GM10266 (cell line): ENCODE data around the gene DOCK9.

Experiments
- DNase-seq: peaks from one replicate; pipeline ENCODE4 v3.0.0; 2012; ENCODE audit errors: extremely low spot score
- TF ChIP-seq, protein P1 (sequence below): IDR thresholded peaks from 2 replicates; pipeline ENCODE4 v1.5.1; 2012; ENCODE audit warnings: mild to moderate bottlenecking, low read depth; ENCODE audit not compliant: control insufficient read depth, insufficient read depth; ENCODE audit errors: missing control alignments

The DOCK9 gene

DNA sequence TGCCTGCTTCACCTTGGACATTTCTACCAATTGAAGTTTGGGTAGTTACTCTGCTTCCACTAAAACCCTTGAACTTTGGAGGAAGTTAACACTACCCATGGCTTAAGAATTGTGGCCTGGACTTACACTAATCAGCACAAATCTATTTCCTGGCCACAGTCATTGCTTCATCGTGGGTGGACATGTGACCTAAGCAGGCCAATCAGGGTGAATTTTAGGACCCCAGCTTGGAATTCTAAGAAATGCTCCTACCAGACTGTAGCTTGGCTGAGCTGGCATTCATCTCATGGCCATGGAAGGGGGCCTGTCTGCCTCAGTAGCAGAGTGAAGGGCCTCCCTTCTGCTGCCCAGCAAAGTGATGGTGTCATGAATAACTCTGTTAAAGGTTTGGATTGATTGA, 167.1 kb downstream of the DOCK9 start:
- DNase-seq: no peak
- TF ChIP-seq, protein P1, sequence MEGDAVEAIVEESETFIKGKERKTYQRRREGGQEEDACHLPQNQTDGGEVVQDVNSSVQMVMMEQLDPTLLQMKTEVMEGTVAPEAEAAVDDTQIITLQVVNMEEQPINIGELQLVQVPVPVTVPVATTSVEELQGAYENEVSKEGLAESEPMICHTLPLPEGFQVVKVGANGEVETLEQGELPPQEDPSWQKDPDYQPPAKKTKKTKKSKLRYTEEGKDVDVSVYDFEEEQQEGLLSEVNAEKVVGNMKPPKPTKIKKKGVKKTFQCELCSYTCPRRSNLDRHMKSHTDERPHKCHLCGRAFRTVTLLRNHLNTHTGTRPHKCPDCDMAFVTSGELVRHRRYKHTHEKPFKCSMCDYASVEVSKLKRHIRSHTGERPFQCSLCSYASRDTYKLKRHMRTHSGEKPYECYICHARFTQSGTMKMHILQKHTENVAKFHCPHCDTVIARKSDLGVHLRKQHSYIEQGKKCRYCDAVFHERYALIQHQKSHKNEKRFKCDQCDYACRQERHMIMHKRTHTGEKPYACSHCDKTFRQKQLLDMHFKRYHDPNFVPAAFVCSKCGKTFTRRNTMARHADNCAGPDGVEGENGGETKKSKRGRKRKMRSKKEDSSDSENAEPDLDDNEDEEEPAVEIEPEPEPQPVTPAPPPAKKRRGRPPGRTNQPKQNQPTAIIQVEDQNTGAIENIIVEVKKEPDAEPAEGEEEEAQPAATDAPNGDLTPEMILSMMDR: no peak

DNA sequence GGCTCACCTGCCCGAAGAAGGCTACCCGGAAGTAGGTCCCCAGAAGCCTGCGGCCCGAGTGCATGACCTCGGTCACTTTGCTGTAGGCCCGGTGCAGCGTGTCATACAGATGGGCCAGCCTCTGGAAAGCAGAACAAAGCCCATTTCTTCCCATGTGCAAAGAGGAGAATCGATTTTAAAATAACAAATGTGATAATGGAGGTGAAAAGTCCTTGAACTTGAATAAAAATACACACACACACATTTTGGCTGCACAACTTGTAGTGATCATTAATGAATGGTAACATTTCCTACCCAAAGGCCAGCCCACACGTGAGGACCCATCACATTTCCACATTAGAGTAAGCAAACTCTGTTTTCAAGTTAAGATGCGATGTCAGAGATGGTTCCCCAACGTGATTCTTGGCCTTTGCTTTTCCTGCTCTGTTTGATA, 168.5 kb downstream of the DOCK9 start:
- no peak for DNase-seq
- TF ChIP-seq, protein P1: no peak

DNA sequence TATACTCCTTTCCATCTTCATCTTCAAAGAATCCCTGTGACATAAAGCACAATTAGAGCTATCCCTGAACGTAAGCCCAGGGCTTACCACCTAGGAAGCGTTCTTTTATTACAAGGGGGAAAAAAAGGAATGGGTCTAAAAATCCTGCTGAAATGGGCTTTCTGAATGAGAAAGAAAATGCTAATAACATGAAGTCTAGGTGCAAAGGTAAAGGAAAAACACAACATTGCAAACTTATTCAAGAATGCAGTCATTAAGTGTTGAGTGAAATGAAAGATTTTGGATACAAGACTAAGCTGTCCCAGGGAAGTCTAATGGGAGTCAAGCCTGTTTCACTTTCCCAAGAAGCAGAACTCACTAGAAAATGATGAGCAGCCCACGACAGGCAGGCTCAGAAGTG, 170.1 kb downstream of the DOCK9 start:
- no peak for DNase-seq
- TF ChIP-seq, protein P1: no peak

DNA sequence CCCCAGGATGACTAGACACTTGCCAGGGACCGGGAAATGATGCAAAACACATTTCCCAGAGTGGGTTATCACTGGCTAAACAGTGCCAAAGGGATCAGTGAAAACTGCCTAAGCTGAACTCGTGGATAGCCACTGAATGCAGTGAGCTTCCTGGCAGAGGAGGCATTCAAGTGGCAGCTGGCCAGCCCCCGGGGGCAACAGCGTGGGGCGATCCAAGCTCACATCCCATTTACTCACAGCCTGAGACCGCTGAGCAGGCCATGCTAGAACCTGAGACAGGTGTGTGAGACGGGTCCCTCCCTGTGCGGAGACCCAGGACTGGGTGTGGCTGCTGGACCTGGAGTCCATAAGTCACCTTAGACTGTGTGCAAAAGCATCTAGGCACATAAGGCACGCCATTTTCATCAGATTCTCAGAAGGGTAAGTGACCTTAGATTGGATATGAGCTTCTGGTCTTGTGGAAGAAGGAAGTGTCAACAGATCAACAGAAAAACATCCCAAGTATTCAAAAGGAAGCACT, 173.5 kb downstream of the DOCK9 start:
- TF ChIP-seq, protein P1: no peak
- DNase-seq: no peak

DNA sequence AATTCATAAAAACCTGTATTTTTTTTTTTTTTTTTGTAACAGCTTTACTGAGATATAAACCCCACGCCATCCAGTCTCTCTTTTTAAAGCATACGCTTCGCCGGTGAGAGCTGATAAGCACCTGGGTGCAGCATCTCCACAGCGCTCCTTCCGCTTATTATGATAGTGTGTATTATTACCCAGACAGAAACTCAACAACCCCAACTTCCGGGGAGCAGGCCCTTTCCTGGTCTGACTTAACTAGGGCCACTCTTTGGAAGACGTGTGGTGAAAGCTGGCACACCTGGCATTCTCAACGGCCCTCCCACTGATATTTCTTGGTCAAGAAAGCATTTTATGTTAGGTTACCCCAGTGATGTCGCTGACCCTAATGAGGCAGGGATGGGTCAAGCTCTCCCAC, 173.9 kb downstream of the DOCK9 start:
- TF ChIP-seq, protein P1: no peak

DNA sequence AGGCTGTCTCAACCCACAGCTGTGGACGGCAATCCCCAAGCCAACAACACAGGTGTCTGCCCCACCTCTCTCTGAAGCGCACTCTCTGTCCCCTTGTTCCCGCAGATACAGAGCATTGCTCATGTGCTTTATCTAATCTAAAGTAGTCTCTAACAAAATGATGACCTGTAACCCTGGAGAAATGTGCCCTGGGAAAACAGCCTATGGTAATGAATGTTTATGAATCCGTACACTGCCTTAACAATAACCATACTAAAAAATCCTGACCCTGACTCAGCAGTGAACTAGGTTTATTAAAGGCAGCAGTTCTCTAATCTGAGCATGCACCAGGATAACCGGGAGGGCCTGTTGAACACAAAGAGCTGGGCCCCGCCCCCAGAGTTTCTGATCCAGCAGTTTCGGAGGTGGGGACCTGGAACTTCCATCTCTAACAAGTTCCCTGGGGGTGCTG, 174.7 kb downstream of the DOCK9 start:
- TF ChIP-seq, protein P1: no peak
- DNase-seq: no peak

More for the DNA sequence above, 173.9 kb downstream of the DOCK9 start:
- no peak for DNase-seq

DNA sequence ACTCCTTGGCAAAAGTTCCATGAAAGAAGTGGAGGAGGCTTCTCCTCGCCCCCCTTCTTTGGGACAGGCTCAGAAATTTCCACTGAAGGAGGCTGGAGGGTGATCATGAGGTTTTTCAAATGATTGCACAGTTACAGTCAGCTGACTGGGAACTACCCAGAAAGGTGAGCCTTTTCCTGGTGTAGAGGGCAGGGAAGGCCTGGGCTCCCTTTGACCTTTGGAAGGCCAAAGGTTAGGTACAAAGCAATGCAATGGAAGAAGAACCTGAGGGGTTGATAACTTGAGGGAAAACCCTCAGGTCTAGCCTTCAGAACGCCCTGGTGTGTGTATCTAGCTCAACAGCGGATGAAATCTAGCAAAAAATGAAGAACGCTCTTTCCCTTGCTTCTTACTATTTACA, 175.3 kb downstream of the DOCK9 start:
- TF ChIP-seq, protein P1: no peak
- DNase-seq: no peak
